Cardiac septum (tissue), 1 donor: ENCODE data around the gene LSM5. TPM values are rescaled to one million over a fixed set of nuclear protein-coding genes. Genes with fewer than 3 reads are reported as not detected.

Experiments
- DNase-seq: peaks from one replicate; pipeline ENCODE4 v3.0.0-alpha.2; 2020; ENCODE audit warnings: low spot score
- intact Hi-C: fragments of 100-400 bp; cut with DNase I; formaldehyde crosslinking; loops from one replicate; pipeline ENCODE4 v1.14.0; 2022
- long read RNA-seq: library from polyadenylated mRNA; unstranded; transcript quantifications from one replicate; pipeline ENCODE4 v2.0.0, GENCODE V29; 2021
- total RNA-seq: library from RNA; stranded (reverse); fragmentation: NEBNext Ultra II Directional; extraction: Animal tissue kit (Norgen Biotek cat#: 25700); gene quantifications from one replicate; pipeline ENCODE4 v1.2.1, GENCODE V29; 2021
- donor health status: DM: no; HTN: no; CAD: no.

Gene LSM5
- total RNA-seq, result 31.1 TPM
- long read RNA-seq, transcript LSM5-208 (5 exons, 2,258 nt), result major isoform, 19 of 21 reads
- long read RNA-seq, partial matches to known transcripts, result 0 of 21 reads
- long read RNA-seq, other reads (novel, unspliced or antisense), result 1 of 21 reads

DNA sequence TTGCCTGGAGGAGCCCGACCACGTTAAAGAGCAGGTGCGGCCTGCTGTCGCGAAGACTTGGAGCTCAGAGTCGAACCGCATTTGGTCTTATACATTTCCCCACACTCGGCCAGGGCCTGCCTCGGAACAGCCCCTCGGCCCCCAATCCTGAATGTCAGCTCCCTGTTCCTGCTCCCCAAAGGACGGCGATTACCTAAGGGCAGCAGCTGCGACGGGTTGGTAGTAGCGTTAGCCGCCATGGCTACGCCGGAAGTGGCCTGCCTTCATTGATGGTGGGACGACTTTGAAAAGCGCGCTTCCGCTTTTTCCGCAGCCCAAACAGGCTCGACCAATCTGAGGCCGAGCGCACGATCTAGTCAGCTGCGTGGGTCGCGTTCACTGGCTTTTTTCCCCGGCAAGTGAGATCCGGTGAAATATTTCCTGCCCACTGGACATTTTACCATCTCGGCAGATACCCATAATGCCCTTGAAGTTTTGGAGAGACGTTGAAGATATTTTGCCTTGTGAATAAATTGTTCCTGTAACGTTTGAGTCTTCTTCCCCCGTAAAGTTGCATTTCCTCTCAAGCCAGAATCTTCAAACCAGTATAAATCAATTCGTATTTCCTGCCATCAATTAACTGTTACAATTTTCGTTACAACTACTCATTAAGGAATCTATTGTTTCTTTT lies at the start of gene LSM5:
Gene LSM5 (minus strand): TSS at position 254 of the 670 bp plus-strand sequence. CDS start 15 bp downstream, at position 239.
- intact Hi-C loops, result loop anchor here (2.0 to 10.0 kb wide), 2 partner anchors 97 to 615 kb away; partner anchors contain the start of gene RP9
- peak; percentile 96 for DNase-seq

DNA sequence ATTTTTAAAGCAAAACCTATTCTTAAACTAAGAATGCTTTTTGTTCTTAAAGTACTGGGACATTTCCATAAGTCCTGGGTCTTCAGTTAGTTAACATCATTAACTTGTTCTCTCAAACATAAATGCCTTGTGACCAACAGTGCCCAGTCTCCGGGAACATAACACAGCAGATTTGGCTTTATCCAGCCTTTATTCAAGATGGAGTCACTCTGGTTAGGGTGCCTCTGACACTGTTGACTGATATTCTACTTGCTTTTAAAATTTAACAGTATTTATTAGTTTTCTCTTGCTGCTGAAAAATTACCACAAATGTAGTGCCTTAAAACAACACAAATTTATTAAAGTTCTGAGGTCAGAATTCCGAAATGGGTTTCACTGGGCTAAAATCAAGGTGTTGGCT lies 49.2 kb upstream of the LSM5 start:
- intact Hi-C loops, result no loop called here
- no peak for DNase-seq

DNA sequence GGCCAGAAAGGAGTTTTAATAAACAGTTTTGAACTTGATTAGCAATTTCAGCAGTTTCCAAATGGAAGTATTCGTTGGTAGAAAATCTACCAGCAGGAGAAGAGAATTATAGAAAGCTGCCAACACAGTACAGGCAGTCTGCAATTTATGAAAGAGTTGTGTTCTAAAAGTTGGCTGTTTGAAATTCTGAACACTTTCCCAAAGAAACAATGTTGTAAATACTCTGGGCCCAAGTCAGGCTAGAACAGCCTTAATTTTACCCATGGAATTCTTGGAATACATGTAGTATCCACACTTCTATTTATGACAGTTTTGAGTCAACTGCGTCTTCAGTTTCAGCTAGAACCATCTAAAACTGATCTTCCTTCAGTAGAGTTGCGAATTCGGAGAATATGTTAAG lies 47.6 kb upstream of the LSM5 start:
- intact Hi-C loops, result no loop called here
- no peak for DNase-seq

DNA sequence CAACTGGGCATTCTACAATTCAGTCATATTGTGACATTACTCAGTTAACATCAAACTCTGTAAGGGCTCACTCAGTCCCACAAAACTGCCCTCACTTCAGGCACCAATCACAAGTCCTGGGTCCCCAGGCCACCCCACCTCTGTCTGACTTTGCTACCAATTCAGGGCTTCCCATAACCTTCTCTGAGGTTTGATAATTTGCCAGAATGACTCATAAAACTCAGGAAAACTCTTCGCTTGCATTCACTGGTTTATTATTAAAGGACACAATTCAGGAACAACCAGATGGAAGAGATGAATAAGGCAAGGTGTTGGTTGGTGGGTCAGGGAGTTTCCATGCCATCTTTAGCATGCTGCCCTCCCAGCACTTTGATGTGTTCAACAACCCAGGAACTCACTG lies 46.4 kb upstream of the LSM5 start:
- intact Hi-C loops, result no loop called here
- no peak for DNase-seq

DNA sequence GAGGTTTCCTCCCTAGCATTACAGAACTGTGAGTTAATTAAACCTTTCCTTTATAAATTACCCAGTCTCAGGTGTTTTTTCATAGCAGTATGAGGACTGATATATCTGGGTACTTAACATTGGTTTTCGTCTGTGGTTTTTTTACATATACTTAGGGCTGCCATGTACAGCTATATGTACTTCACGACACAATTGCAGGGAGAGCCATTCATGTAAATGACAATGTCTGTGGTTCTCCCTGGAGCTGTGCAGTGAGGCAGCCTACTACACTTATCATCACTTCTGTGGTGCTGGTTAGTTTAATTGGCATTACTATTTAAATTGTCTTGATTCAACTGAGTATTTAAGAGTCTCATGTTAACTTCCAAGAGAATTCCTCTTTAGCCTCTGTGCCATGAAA lies 45.8 kb upstream of the LSM5 start:
- no peak for DNase-seq
- intact Hi-C loops, result no loop called here

DNA sequence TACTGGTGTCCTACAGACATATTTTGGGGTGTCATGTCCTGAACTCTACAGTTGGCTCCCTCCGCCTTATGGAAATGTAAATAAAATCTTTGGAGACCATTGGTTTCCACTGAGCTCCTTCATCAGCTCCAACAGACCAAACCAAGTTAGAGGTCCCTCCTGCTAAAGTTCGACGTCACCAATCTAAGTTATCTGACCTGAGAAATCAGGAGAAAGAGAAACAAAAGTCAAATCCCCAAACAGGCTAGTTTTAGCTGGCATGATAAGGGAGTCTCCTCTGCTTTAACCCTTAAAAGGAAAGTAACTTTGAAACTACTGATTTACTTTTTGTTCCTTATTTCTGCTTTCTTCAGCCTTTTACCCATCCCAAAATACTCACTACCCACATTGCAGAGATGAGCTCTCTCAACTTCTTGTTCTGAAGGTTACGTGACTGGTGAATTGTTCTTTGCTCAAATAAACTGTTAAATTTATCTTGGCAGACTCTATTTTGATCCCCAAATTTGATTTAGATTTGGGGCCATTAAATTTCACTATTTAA lies 45.1 kb upstream of the LSM5 start:
- intact Hi-C loops, result no loop called here
- no peak for DNase-seq

DNA sequence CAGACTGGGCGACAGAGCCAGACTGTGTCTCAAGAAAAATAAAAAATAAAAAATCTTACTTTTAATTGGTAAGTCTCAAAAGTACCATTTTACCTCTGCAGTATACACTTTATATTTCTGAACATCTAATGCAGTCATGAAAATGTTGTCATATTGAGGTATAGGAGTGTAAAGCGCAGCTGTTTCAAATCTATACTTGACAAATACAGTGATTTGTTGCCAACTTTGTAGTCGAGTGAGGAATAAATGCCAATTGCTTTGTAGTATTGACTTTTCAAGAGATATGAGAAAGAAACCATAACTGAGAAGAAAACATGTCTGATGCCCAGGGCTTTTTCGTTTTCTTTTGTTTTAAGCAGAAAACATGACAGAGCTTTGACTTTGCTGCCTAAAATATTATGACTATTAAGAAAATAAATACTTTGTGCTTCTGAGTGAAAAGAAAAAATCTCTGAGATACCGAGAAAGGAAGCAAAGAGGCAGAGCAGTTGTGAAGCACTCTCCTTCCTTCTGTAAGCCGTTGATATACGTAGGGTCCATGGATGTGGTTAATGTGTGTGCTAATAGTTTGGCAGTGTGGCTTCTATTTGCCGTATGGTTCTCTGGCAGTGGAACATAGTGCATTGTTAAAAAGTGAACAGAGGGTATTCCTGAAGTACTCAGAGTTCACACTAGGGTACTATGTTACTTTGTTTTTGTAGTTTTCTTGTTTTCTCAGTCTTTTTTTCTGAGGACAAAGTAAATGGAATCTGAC lies 43.3 kb upstream of the LSM5 start:
- intact Hi-C loops, result no loop called here
- no peak for DNase-seq

DNA sequence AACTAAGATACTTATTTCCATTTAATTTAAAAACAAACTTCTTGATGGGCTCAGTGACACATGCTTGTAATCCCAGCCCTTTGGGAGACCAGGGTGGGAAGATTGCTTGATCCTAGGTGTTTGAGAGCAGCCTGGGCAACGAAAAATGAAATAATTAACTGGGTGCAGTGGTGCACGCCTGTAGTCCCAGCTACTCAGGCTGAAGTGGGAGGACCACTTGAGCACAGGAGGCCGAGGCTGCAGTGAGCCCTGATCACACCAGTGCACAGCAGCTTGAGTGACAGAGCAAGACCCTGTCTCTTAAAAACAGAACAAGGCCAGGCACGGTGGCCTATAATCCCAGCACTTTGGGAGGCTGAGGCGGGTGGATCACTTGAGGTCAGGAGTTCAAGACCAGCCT lies 42.5 kb upstream of the LSM5 start:
- DNase-seq, result no peak
- intact Hi-C loops, result no loop called here

DNA sequence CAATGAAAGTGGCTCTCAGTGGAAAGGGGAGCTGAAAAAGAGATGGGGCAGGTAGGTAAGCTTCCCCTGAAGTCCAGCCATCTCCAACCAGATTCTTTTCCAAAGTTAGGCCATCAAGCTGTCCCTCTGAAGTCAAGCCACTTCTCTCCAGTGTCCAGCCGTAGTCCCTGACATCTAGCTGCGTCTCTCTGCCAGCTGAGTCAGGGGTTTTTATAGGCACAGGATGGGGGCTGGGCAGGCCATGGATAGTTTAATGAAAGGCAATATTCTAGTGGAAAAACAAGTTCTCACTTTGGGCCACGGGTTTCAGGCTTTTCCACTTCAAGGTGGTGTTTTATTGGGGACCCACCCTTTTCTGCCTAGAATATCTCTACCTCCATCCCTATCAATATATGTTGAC lies 41.9 kb upstream of the LSM5 start:
- DNase-seq, result no peak
- intact Hi-C loops, result no loop called here

DNA sequence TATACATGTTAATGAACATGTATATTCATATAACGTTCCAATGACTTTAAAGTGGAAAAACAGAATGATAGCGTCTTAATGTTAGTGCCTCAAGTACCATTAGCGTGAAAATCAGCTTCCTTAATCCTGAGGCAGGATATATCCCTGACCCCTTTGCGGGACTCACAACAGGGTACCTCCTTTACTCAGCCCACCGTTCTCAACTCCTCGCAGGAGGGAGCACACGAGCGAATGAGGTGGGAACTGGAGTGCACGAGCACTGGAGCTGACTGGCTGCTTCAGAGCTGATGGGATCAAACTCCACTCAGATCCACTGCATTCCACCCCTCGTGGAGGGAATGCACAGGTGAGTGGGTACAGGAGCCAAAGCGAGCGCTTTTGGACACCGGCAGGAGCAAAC lies 41.2 kb upstream of the LSM5 start:
- intact Hi-C loops, result no loop called here
- no peak for DNase-seq

DNA sequence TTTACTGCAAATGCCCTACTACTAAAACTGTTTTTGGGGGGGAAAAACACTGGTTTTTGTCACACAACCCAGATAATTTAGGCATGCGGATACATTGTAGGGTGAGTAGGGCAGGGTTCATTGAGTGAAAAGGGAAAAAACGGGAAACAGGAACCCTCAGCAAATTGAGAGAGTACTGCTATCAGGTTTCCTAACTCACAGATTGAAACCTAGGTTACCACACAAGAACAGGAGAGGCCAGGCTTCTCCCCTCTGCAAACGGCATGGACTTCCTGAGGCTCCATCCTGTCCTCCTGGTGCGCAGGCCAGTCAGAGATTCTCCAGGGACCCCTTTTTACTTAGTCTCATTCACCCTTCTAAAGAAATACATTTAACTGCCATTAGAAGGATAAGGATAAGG lies 35.7 kb upstream of the LSM5 start:
- no peak for DNase-seq
- intact Hi-C loops, result no loop called here

DNA sequence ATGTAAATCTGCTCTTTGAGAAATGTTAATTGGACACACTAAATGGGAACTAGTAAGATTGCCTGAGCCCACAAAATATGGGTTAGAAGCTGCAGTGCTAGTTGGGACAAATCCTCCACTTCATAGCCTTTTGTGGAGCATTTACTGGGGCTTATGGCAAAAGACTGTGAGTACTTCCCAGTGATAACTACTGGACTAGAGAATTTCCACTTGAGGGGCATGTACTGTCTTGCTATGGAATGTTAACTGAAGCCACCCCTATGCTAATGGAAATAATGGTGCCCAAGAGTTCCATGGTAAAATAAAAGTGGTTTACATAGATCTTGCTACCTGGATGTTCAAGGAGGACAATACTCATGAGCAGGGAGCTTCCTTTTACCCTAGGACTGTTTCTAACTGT lies 34.5 kb upstream of the LSM5 start:
- no peak for DNase-seq
- intact Hi-C loops, result no loop called here

DNA sequence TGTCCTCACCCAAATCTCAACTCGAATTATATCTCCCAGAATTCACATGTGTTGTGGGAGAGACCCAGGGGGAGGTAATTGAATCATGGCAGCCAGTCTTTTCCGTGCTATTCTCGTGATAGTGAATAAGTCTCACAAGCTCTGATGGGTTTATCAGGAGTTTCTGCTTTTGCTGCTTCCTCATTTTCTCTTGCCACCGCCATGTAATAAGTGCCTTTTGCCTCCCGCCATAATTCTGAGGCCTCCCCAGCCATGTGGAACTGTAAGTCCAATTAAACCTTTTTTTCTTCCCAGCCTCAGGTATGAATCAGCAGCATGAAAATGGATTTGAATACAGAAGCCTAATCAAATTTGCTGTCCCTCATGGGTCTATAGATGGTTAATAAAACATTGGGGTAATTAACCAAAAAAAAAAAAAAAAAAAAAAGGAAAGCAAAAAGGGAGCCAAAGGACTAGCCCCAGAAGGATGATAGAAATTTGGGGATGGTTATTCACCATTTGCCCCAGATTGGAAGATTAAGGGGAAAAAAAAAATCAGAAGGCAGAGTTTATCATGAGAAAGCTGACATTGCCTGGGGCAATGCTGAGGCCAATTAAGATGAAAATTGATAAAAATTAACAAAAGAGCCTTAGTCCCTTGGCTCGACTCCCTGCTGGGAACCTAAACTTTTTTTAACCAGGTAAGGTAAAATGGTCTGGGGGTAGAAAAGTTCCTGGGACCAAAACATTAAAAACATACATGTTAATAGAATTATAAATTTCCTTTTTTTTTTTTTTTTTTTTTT lies 32.8 kb upstream of the LSM5 start:
- no peak for DNase-seq
- intact Hi-C loops, result no loop called here

DNA sequence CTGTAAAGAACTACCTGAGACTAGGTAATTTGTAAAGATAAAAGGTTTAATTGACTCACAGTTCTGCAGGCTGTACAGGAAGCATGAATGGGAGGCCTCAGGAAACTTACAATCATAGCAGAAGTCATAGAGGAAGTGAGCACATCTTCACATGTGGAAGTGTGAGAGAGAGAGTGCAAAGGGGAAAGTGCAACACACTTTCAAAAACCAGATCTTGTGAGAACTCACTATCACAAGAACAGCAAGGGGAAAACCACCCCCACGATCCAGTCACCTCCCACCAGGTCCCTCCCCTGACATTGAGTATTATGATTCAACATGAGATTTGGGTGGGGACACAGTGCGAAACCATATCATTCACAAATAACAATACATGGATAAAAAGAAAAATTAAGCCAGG lies 29.6 kb upstream of the LSM5 start:
- intact Hi-C loops, result no loop called here

DNA sequence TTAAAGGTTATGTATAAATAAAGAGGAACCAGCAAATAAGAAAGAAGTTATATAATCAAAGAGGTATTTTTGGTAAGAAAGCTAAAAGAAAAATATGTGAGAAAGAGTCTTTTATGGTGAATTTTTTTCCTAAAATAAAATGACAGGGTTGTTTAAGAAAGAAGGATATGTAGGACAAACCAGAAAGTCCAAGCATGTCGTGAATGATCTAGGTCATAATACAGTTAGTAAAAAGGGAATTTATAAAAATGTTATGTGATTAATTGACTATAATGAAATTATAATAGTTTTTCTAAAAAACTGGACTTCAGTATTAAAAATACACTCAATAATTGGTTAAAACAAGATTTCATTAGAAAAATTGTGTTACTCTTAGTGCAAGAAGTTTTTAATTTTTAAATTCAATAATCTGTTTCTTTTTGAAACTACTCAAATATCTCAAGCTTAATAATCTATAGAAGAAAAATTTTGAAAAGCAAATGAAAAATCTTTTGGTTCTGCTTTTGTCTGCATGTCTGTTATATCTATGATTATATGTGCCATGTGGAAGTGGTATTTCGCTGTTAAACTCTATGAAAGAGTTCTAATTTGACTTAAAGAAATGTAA lies 28.5 kb upstream of the LSM5 start:
- intact Hi-C loops, result no loop called here
- no peak for DNase-seq

More for the DNA sequence above, 29.6 kb upstream of the LSM5 start:
- no peak for DNase-seq

DNA sequence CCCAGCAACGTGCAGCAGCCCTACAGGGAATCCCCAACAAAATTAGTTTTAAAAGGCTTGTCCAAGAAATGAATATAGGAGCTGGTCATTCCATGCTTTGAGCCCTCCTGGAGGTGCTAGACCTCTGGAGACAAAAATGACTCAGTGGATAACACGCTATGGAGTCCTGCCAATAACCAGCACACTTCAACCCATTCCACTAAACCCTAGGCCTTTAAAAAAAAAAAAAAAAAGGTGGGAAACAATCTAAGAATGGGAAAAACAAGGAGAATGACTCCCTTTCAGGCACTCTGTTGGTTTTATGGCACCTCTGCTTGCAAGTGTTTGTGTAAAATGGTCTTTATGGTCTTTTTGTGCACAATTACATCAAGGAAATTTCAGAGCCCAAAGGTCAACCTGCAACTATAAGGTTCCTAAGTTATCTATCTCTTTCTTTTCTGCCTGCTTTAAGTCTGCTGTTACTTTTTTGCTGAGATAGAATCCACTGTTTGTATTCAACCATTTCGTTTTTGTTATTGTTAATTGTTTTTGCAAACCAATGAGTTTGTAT lies 26.4 kb upstream of the LSM5 start:
- DNase-seq, result no peak
- intact Hi-C loops, result no loop called here

DNA sequence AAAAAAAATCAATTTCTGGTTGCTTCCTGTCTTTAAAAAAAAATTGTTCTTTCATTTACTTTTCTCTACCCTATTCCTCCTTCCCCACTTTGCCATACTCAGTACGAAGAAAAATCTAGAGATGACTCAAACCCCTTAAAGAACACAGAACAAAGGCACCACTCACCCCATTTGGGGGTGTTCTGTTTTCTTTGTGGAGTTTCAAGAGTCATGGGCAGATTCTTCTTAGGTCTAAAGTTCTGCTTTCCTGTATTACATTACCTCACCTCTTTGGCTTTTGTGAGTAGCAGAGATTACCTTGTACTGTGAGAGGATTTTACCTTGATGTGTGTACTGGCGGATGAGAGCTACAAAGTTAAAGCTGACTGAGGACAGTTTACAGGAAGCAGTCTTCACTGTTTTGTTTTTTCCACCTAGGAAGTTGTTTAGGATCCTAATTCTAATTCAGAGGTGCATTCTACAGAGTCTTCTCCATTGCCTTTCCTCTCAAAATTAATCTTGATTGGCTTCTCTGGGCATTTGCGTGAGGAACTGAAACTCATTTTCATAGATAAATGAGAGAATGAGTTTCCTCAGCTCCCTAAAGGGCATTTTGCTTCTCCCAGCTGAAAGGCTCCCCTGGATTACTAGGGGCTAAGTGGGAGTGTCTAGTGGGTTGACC lies 25.8 kb upstream of the LSM5 start:
- DNase-seq, result no peak
- intact Hi-C loops, result no loop called here

DNA sequence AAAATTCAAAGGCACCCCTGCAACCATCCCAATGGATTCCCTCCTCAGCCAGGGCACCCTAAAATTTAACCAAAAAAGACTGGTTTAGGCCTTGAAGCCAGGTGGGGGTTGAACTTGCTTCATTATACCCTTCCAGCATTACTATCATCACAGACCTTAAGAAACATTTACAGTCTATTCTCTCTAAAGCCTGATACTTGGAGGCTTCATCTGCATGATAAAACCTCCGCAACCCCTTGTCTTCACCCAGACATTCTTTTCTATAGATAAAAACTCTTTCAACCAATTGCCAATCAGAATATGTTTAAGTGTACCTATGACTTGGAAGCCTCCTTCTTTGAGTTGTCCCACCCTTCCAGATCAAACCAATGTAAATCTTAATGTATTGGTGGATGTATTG lies 23.0 kb upstream of the LSM5 start:
- intact Hi-C loops, result no loop called here
- no peak for DNase-seq

DNA sequence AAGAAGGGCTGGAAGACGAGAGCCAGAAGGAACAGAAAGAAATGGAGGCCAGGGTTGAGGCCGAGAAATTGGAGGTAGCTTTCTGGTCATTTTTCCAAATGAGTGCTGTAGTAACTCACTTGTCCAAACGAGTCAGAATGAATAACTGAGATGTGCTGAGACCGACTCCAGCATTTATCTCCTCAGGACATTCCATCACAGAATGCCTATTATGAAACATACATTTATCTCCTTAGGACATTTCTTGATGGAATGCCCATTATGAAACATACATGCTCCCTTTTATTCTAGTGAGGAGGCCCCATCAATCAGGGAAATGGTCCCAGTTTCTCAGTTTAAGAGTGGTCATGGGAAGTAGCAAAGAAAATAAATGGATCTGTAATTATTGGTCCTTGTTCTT lies 21.6 kb upstream of the LSM5 start:
- no peak for DNase-seq
- intact Hi-C loops, result no loop called here
